Mammary epithelial cell (primary cell): ENCODE results near the gene ATP2B2.
"Not testable (repeated sequence)": the region's sequence is repeated elsewhere in the genome, so short reads cannot be mapped to it uniquely, and the experiment has no call there.

Source experiments
- CTCF ChIP-seq, 2 donors: IDR thresholded peaks in 1 of 2; conservative IDR thresholded peaks in 1 of 2; 2 replicates each; pipeline ENCODE4 v1.5.1; 2011 to 2012; ENCODE audit warnings: inconsistent platforms in 2 of 2, low read length in 2 of 2, mild to moderate bottlenecking in 2 of 2, control low read depth in 1 of 2, low read depth in 1 of 2; ENCODE audit not compliant: insufficient read depth in 1 of 2; ENCODE audit errors: extremely low read depth in 1 of 2
- EZH2 ChIP-seq: IDR thresholded peaks from 2 replicates; pipeline ENCODE4 v1.6.1; 2012; ENCODE audit warnings: low read length, inconsistent platforms, borderline replicate concordance

GRCh38 chr3:10540347-10540746 lies 35.0 kb upstream of the ATP2B2 start:
- not testable (repeated sequence) for TF ChIP-seq CTCF (conservative IDR thresholded peaks at IDR 0.05 in 1 of 2, IDR thresholded peaks at IDR 0.05 in 1 of 2; ENCODE audit: extremely low read depth in 1 of 2, insufficient read depth in 1 of 2, low read depth in 1 of 2, low read length in 2 of 2); EZH2
